ENCODE measurements around the gene NSD2.
"Not testable (repeated sequence)": the region's sequence is repeated elsewhere in the genome, so short reads cannot be mapped to it uniquely, and the experiment has no call there.

The NSD2 gene

DNA sequence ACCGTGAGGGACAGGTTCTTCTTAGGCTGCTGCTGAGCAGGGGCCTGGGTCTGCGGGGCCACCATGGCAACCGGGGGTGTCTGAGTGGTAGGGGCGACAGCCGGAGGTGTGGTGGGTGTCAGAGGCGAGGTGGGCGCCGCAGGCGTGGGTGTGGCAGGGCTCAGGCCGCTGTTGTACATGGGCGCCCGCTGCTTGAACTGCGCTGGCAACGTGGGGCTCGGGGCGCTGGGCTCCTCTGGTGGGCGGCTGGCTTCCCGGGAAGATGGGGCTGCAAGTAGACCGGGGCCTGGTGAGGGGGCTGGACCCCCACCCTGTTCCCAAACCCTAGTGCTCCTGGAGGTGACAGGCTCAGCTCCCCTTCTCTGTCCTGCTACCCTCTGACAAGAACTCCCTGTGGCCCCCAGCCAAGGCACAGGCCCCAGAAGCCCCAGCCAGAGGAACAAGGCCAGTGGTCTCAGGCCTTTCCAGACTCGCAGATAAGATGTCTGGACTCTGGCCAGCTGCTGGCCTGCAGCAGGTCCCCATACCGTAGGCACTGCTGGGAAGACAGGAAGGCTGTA lies 112.7 kb downstream of the NSD2 start:
- no peak for DNase-seq (ENCODE audit: low read depth in 2 of 2, low spot score in 1 of 2)

DNA sequence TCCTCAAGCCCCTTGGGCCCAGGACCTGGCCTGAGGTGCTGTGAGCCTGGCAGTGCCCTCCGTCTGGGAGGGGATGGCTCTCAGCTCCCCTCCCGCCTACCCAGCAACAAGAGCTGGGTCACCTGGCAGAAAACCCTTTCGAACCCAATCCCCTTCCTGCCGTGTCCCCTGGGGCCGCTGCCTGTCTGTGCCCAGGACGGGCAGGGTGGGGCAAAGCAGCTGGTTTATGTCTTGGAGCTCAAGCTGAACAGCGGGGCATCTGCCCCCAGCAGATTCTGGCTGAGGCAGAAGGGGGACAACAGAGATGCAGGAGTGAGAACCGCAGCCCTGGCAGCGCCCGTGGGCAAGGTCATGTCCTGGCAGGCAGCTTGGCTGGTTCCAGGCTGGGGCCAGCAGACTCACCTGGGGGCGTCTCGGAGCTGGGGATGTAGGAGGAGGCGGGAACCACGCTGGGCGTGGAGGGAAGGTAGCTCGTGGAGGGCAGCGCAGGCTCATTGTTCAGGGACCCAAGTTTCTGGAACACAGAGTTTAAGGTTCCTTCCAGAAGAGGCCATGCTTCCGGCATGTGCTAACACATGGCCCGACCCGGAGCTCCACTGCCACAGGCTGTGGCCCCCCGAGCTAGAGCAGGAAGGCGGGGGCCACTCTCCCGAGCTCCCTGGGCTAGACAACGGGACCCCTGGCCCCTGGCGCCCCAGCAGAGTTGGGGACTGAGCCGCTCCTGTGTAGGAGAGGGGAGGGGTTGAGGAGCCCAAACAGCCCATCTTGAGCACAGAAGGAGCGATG lies 113.4 kb downstream of the NSD2 start:
- DNase-seq (ENCODE audit: low read depth in 2 of 2, low spot score in 1 of 2): no peak

DNA sequence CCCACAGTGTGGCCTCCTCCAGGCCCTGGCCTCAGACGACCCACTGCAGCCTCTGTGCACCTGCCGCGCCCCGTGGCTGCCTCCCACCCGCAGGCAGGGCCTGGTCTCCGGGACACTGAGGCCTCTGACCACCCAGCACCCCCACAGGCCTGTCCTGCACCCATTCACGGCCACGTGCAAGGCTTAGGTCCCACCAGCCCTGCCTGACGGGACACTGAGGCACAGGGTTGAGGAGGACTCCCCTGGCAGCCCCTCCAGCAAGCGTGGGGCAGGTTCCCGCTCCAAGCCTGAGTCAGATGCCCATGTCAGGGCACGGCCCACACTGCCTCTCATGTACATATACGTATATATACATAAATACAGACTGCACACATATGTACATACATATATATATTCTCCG lies 114.1 kb downstream of the NSD2 start:
- no peak for DNase-seq (ENCODE audit: low read depth in 2 of 2, low spot score in 1 of 2)

DNA sequence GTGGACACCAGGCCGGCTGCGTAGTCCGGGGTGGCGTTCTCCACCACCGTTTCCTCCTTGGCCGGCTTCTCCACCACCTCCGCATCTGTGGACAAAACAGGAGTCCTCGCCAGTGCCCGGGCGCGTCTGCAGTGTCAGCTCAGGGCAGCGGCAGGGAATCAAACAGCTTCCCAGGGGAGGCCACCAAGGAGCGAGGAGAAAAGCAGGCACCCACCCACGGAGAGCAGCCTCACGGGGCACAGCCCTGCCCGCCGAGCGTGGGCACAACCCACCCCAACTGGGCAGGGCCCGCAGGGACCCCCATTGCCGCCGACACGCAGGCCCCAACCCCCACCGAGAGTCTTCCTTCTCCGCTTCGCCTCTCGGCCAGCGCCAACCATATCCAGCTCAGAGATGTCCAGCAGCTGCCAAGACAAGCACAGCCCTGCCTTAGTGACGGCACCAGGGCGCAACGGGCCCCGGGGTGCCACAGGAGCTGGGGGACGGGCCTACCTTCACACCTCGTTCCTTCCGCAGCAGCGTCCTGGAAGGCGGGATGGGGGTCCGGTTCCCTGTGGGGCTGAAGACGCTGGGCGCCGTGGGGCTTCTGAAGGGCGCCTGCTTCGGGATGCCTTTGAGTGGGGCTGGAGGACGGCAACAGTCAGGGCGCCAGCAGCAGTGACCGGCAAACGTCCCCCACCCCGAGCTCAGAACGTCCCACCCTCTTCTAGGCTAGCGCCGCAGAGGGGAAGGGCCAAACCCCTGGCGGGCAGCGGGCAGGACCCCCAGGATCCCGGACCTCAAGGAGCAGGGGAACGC lies 114.8 kb downstream of the NSD2 start:
- no peak for DNase-seq (ENCODE audit: low read depth in 2 of 2, low spot score in 1 of 2)

DNA sequence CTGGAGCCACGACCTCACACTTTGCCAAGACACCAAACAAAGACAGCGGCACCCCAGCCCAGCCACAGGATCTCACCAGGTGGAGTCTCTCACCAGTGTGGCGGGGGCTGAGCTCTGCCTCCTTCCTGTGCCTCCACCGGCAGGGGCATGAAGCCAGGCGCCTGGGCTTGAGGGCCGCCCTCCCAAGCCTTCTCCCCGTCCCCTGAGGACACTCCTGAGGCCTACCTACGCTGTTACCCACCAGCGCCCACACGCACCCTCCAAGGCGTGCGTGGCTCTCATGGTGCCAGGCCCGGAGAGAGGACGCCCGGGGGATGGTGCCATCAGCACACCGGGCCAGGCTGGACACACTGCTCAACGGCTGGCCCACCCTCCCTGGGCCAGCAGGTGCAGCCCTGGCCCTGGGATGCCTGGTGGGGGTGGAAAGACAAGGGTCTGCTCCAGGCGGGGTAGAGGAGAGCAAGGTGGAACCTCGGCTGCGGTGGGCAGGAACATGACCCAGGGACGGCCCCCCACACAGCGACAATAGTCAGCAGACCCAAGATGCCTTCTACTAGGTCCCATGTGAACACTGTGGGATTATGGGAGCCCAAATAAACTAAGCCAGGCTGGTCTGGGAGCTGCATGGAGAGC lies 115.5 kb downstream of the NSD2 start:
- DNase-seq (ENCODE audit: low read depth in 2 of 2, low spot score in 1 of 2): no peak

DNA sequence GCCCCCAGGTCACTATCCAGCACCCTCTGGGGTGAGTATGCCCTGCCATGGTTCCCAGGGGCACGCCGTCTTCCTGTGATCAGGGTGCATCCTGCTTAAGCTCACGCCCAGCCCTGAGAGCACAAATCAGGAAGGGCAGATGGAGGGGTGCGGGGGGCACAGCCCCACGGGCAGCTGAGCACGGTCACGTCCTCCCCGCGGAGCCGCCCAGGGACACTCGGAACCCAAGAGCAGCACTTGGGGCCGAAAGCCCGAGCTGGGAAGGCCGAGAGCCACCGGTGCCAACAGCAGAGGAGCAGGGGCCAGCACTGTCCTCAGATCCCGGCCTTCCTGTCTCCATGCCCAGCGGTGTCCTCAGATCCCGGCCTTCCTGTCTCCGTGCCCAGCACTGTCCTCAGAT lies 116.1 kb downstream of the NSD2 start:
- DNase-seq (ENCODE audit: low read depth in 2 of 2, low spot score in 1 of 2): no peak

DNA sequence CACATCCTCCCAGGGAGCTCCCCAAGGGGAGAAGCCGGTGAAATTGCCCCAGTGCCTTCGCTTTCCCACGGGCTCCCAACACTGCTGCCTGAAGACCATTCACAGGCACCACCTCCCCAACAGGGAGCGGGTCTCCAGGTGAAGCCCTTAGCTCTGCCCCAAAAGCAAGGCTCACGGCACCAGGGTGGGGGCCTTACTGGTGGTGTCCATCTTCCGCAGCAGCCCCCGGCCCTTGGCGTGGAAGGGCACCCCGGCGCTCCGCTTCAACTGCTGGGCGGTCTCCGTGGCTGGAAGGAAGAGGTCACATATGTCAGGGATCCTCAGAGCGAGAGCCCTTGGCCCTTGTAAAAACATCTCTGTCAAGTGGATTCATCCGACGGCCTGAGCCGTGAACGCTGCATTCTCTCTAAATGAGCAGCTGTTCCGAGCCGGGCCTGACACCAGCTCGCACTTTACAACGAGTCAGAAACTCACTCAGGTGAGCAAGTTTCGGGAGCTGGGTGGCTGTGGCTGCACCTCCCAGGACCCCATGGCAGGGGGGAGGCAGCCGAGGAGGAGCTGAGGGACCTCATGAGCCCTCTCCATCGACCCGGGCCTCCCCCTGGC lies 116.6 kb downstream of the NSD2 start:
- DNase-seq (ENCODE audit: low read depth in 2 of 2, low spot score in 1 of 2): no peak

DNA sequence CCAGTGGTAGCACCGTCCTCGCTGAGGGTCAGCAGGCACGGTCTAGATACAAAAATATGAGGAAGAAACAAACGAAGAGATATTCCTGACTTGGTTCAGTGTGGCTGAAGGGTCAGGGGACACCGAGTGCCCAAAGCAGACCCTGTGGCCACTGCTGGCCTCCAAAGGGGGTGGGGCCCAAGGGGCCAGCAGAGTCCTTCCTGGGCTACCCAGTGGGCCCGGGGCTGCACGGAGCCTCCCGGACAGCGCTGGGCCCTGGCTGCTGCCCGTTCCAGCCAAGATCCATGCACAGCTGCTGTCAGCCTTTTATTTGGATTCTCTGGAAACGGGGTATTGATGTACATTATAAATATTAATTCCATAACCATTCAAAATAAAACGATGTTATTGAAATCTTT lies 117.1 kb downstream of the NSD2 start:
- no peak for DNase-seq (ENCODE audit: low read depth in 2 of 2, low spot score in 1 of 2)

DNA sequence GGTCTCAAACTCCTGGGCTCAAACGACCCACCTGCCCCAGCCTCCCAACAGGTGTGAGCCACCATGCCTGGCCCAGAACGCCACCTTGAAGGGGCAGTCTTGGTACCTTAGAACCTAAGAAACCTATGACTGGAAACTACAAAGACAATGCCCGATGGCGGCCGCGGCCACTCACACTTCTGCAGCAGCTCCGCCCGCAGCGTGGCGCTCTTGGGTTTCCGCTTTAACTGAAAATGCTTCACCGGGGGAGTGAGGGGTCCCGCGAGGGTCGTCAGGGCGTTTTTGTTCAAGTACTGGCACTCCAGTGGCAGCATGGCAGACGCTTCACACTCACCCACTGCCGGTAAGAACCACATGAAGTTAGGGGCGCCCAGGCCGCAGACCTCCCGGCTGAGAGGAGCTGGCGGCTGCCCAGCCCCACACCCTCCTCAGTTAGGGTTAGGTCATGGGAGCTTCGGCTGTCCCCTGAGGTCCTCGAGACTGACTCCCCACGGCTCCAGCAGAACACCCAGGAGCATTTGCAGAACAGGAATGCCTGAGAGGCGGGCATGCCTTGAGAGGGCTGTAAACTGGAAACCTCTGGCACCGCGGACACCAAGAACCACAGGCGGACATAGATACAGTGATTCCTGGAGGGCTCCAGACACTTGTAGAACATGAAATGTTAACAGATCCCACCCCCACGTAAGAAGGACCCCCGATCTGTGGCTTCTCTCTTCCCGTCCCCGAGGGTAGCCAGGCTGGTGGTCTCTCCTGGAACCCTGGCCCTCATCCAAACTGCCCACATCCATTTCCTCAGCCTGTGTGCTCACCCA lies 118.5 kb downstream of the NSD2 start:
- DNase-seq (ENCODE audit: low read depth in 2 of 2, low spot score in 1 of 2): no peak

DNA sequence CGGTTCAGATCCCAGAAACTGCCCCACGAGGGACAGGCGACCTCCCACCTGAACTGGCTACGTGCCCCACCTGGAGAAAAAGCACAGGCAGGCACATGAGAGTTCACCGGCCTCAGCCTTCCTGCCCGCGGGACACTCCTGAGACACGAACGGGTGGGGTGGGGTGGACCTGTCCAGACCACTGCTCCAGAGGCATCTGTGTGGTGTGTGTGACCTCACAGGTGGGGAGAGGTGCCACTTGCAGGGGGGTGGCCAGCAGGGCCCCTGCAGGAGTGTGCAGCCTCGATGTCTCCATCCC lies 119.1 kb downstream of the NSD2 start:
- no peak for DNase-seq (ENCODE audit: low read depth in 2 of 2, low spot score in 1 of 2)

DNA sequence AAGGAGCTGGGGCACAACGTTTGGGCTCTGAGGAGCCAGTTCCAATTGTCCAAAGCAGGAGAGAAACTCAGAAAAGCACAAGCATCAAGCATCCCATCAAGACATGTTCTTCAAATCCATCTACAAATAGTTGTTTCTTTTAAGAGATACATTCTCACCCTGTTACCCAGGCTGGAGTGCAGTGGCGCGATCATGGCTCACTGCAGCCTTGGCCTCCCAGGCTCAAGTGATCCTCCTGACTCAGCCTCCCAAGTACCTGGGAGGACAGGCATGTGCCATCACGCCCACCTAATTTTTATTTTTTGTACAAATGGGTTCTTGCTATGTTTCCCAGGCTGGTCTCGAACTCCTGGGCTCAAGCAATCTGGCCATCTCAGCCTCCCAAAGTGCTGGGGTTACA lies 119.5 kb downstream of the NSD2 start:
- no peak for DNase-seq (ENCODE audit: low read depth in 2 of 2, low spot score in 1 of 2)

DNA sequence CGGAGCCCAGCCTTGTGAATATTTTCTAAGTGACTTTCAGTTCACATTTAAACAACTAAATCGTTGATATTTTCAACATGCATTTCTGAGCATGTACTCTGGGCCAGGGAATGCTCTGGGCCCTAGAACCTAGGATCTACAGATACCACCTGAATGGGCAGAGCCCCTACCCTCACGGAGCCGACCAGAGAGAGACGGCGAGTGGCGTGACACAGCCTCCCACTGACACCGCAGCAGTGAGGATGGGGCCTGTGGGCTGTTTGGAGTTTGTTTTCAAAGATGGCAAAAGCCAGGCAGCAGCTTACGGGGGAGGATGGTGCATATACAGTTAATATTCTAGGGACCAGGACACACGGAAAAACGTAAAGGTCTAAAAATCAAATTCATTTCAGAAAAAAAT lies 119.9 kb downstream of the NSD2 start:
- DNase-seq (ENCODE audit: low read depth in 2 of 2, low spot score in 1 of 2): no peak

DNA sequence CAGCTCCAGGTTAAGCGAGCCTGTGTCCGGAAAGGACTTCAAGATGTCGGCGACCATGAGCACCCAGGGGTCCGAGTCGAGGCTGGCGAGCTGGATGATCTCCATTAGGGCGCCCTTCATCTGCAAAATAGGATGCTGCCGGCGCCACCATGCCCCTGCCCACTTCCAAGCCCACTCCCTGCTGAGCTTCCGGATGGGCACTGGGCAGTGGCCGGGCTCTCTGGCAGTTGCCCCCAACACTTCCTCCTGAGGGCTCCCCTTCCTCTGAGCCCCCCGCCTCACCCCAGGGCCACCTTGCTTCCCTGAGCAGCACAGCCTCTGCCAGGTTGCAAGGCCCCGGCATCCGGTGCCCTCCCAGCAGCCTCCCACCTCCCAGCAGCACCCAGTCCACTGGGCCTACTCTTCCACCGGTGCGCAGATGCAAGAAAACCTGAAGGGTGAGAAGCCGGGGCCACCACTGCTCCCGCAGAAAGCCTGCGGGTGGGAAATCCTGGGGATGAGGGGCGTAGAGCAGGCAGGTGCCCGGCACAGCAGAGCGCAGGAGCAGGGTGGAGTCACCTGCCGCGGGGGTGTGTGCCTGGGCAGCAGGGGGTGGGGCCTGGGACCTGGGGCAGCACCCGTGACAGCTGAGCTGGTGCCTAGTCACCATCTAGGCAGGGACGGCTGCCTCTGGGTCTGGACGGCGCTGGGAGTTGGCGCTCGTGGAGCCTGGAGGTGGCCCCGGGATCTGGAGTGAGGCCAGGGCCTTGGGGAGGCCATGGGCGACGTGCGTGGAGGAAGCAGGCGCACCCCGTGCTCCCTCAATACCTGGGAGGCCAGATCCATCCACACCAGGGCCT lies 120.6 kb downstream of the NSD2 start:
- no peak for DNase-seq (ENCODE audit: low read depth in 2 of 2, low spot score in 1 of 2)

DNA sequence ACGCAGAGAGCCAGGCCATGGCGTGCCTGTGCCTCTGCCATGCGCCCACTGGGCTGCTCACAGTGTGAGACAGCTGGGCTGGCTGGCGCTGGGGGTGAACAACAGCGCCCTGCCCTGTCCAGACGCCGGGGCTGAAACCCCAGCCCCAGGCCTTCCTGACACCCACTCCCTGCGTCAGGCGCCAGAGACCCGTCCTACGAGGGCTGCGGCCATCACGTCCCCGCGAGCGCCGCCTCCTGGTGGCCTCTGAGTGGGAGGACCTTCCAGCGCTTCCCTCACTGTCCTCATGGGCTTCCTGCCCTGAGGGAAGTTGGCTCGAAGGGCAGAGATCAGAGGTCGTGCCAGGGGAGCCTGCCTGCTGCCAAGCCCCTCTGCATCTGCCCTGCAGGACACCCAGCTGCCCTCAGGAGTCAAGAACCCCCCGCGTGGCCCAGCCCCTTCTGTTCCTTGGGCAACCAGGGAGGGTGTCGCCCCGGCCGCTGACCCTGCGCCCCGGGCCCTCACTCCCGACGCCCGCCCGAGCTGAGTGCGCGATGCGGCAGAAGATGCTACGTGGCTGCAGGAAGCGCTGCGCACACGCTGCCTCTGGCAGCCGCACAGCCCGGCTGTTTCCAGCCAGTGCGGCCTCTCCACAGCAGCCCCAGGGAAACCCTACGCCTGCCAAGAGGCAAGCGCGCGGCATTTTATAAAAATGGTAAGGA lies 121.4 kb downstream of the NSD2 start:
- no peak for DNase-seq (ENCODE audit: low read depth in 2 of 2, low spot score in 1 of 2)

DNA sequence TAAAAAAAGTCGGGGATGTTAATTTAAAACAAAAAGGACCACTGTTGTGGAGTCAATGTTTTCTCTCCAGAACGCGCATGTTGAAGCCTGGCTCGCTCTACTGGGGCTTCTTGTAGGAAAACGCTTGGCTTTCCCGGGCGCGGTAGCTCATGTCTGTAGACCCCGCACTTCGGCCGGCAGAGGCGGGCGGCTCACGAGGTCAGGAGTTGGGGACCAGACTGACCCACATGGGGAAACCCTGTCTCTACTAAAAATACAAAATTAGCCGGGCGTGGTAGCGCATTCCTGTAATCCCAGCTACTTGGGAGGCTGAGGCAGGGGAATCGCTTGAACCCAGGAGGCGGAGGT lies 122.0 kb downstream of the NSD2 start:
- no peak for DNase-seq (ENCODE audit: low read depth in 2 of 2, low spot score in 1 of 2)

DNA sequence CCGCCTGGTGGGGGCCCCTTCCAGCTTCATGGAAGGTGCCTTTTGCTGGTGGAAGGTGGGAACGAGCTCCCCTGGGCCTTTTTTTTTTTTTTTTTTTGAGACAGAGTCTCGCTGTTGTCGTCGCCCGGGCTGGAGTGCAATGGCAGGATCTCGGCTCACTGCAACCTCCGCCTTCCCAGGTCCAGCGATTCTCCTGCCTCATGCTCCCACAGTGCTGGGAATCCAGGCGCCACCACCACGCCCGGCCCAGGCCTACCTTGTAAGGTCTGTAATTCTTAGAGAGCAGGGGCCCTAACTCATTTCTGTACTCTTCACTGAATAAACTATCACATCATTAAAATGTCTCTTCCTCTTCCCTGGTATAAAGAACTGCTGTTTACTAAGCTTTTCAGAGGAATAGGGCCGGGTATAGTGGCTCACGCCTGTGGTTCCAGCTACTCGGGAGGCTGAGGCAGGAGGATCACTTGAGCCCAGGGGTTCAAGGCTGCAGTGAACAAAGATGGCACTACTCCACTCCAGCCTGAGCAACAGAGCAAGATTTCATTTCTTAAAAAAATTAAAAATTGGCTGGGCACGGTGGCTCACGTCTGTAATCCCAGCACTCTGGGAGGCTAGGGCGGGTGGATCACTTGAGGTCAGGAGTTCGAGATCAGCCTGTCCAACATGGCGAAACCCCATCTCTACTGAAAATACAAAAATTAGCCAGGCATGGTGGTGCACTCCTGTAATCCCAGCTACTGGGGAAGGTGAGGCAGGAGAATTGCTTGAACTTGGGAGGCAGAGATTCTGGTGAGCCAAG lies 122.7 kb downstream of the NSD2 start:
- not testable (repeated sequence) for DNase-seq (ENCODE audit: low read depth in 2 of 2, low spot score in 1 of 2)

DNA sequence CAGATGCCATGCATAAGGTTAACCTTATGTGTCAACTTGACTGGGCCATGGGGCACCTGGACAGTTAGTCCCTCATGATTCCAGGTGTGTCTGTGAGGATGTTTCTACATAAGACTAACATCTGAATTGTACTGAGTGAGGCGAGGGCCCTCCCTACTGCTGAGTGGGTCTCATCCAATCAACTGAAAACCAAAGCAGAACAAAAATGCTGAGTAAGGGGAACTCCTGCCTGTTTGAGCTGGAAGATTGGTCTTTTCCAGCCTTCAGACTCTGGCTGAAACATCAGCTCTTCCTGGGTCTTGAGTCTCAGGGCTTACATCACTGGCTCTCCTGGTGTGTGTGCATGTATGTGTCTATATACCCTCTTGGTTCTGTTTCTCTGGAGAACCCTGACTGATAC lies 123.7 kb downstream of the NSD2 start:
- DNase-seq (ENCODE audit: low read depth in 2 of 2, low spot score in 1 of 2): no peak

DNA sequence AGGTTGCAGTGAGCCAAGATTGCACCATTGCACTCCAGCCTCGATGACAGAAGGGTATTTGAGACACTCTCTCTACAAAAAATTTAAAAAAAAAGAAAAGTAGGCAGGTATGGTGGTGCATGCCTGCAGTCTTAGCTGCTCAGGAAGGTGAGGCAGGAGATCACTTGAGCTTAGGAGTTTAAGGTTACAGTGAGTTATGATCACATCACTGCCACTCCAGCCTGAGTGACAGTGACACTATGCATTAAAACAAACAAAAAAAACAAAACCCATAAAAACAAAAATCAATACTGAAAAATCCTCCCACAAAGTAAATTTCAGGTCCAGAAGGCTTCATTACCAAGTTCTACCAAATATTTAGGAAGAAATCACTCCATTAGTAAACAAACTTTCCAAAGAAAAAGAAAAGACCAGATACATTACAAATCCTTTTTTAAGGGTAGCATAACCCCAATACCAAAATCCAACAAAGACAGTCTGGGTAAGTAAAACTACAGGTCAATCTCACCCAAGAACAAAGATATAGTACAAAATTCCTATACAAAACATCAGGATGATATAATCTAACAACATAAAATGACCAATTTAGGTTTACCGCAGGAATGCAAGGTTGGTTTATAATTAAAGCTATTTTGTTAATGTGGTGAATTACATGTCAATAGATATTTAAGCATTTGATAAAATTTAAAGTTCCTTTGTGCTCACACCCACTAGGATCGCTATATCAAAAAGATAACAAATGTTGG lies 125.8 kb downstream of the NSD2 start:
- DNase-seq (ENCODE audit: low read depth in 2 of 2, low spot score in 1 of 2): no peak
